ENCODE measurements around the gene HPCAL1. TPM values are rescaled to one million over a fixed set of nuclear protein-coding genes. Genes with fewer than 3 reads are reported as not detected.

HPCAL1 gene
- total and polyA plus RNA-seq, 11 donors, result 18.9 to 63.2 (median 40.5) TPM

DNA sequence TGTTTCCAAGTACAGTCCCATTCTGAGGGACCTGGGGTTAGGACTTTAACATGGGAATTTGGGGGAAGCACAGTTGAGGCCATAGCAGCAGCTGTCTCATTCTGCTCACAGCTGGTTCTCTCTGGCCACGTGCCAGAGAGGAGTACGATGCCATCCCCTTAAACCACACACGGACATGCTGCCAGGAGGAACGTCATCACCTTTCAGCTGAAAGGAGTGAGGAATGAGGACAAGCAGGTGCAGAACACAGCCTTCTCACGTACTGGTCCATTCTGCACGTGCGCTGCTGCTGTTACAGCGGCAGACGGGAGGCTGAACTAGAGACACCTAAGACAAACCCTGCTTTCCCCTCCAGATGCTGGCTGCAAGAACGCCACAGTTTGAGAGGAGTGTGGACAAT is 111.9 kb downstream of the HPCAL1 start:
- DNase-seq, result peak in 1 of 5 donors; percentile 55
- Histone ChIP-seq H3K27me3 (no peaks in the 10 kb centered on the region), H3K4me1 (peaks cover 0 to 21% (median 9%) of the 10 kb centered on the region in 12 donors), H3K4me3 (no peak overlapping the region), H3K27ac (no peak overlapping the region), H3K36me3 (peaks cover 0 to under 1% (median 0%) of the 10 kb centered on the region in 9 donors), H3K9me3 (no peaks in the 10 kb centered on the region)
- intact Hi-C loops (cut with DNase I), result loop anchor here in 2 of 10 donors (5.0 kb wide), 2 partner anchors 277 to 287 kb away; no protein-coding TSS in a partner anchor
- TF ChIP-seq POLR2A (IDR thresholded peaks at IDR 0.05), result no peak
- TF ChIP-seq, protein P1, sequence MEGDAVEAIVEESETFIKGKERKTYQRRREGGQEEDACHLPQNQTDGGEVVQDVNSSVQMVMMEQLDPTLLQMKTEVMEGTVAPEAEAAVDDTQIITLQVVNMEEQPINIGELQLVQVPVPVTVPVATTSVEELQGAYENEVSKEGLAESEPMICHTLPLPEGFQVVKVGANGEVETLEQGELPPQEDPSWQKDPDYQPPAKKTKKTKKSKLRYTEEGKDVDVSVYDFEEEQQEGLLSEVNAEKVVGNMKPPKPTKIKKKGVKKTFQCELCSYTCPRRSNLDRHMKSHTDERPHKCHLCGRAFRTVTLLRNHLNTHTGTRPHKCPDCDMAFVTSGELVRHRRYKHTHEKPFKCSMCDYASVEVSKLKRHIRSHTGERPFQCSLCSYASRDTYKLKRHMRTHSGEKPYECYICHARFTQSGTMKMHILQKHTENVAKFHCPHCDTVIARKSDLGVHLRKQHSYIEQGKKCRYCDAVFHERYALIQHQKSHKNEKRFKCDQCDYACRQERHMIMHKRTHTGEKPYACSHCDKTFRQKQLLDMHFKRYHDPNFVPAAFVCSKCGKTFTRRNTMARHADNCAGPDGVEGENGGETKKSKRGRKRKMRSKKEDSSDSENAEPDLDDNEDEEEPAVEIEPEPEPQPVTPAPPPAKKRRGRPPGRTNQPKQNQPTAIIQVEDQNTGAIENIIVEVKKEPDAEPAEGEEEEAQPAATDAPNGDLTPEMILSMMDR (IDR thresholded peaks at IDR 0.05), result no peak
- ATAC-seq, result peak; percentile 19 to 59 (median 27)
- WGBS, 4 donors, result 43 to 61% (median 55%) methylated on average over 8 to 10 of the region's 10 CpGs

DNA sequence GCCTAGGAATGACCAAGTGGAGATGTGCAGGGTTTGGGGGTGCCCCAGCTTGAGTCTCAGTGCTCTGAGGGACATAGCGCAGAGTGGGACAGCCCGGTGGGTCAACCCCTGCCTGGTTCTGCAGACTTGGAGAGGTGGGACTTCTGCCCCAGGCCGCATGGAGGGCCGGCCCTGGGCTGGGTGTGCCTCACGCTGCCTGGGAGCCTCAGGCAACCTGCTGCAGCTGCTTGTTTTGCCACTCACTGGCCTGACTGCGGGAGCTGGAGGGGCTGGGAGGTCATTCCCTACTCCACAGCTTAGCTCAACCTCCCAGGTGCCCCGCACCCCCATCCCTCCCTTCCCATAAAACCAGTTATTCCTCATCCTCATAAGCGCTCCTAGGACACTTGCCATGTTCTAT is 112.3 kb downstream of the HPCAL1 start:
- Histone ChIP-seq H3K4me3 (no peak overlapping the region), H3K36me3 (peaks cover 0 to 5% (median 0%) of the 10 kb centered on the region in 9 donors), H3K9me3 (no peaks in the 10 kb centered on the region), H3K27me3 (no peaks in the 10 kb centered on the region), H3K27ac (no peak overlapping the region), H3K4me1 (peaks cover 0 to 21% (median 9%) of the 10 kb centered on the region in 12 donors)
- no peak for TF ChIP-seq POLR2A (IDR thresholded peaks at IDR 0.05)
- TF ChIP-seq, protein P1 (IDR thresholded peaks at IDR 0.05), result no peak
- ATAC-seq (no peak), DNase-seq (no peak)
- WGBS, 4 donors, result 93 to 97% (median 94%) methylated on average over 6 to 8 of the region's 8 CpGs
- intact Hi-C loops (cut with DNase I), result no loop called here

DNA sequence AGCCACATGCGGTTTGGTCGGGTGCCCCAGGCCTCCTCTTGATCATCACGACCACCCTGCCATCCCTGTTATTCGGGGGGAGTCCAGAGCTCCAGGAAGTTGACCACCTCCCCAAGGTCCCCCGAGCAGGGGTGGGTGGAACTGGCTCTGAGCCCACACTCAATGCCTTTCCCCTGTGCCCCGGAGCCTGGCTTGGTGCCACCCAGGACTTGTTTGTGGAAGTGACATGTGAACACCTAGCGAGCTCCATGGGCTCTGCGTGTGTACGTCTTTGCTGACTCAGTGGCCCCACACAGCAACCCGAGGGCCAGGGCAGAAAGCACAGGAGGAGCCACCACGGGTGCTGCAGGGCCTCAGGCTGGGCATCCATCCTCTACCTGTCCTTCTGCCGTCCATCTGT is 112.9 kb downstream of the HPCAL1 start:
- H3K9me3 ChIP-seq, result no peaks in the 10 kb centered on the region
- H3K4me1 ChIP-seq, result peaks cover 0 to 21% (median 8%) of the 10 kb centered on the region in 12 donors
- DNase-seq (no peak), ATAC-seq (no peak)
- TF ChIP-seq, protein P1 (IDR thresholded peaks at IDR 0.05), result no peak
- TF ChIP-seq POLR2A (IDR thresholded peaks at IDR 0.05), result no peak
- no peaks in the 10 kb centered on the region for H3K27me3 ChIP-seq
- no peak overlapping the region for H3K4me3 ChIP-seq
- H3K27ac ChIP-seq, result no peak overlapping the region
- H3K36me3 ChIP-seq, result peaks cover 0 to 10% (median 4%) of the 10 kb centered on the region in 9 donors
- intact Hi-C loops (cut with DNase I), result no loop called here
- WGBS, 4 donors, result 71 to 84% (median 83%) methylated on average over 9 to 12 of the region's 12 CpGs

DNA sequence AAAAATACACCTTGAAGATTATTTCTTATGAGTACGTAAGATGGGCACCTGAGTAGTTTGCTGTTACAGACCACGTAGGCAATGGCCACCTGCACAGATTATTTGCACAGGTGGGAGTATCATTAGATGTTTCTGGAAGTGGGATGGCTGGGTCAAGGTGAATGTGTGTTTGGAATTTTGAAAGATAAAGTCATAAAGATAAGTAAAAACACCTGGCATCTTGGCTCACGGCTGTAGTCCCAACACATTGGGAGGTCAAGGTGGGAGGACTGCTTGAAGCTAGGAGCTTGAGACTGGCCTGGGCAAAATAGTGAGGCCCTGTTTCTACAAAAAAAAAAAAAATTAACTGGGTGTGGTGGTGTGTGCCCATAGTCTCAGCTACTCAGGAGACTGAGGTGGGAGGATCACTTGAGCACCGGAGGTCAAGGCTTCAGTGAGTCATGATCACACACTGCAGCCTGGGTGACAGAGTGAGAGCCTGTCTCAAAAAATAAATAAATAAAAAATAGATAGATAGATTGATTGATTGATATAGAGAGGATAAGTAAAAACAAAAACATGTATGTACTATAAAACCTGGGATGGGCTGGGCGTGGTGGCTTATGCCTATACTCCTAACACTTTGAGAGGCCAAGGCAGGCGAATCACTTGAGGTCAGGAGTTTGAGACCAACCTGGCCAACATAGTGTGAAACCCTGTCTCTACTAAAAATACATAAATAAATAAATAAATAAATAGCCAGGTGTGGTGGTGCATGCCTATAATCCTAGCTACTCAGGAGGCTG is 115.0 kb downstream of the HPCAL1 start:
- 80 to 95% (median 88%) methylated on average over 6 of the region's 6 CpGs for WGBS, 4 donors

More for the DNA sequence above, 115.0 kb downstream of the HPCAL1 start:
- Histone ChIP-seq H3K36me3 (peaks cover 0 to 29% (median 14%) of the 10 kb centered on the region in 9 donors), H3K27ac (no peak overlapping the region), H3K27me3 (no peaks in the 10 kb centered on the region), H3K9me3 (no peaks in the 10 kb centered on the region), H3K4me3 (no peak overlapping the region), H3K4me1 (peaks cover 0 to 21% (median 8%) of the 10 kb centered on the region in 12 donors)
- TF ChIP-seq, protein P1 (IDR thresholded peaks at IDR 0.05), result no peak
- no peak for TF ChIP-seq POLR2A (IDR thresholded peaks at IDR 0.05)
- ATAC-seq (no peak), DNase-seq (no peak)
- intact Hi-C loops (cut with DNase I), result no loop called here
